ENCODE data around the gene KRTAP5-7.

The KRTAP5-7 gene

GRCh38 chr11:71495286-71496230, 31.5 kb upstream of the KRTAP5-7 start:
- no peak for DNase-seq (ENCODE audit: low read depth)

DNA sequence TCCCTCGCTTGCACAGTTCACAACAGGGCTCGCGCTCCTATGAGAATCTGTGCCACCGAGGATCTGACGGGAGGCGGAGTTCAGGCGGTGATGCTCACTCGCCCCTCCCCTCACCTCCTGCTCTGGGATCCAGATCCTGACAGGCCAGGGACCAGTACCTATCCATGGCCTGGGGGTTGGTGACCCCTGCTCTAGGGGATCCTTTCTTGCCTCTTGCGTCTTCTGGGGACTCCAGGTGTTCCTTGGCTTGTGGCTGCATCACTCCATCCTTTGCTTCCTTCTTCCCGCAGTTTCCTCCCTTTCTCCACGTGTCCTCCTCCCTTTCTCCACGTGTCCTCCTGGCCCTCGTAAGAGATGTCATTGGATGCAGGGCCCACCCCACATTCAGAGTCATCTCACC, 30.6 kb upstream of the KRTAP5-7 start:
- no peak for DNase-seq (ENCODE audit: low read depth)

DNA sequence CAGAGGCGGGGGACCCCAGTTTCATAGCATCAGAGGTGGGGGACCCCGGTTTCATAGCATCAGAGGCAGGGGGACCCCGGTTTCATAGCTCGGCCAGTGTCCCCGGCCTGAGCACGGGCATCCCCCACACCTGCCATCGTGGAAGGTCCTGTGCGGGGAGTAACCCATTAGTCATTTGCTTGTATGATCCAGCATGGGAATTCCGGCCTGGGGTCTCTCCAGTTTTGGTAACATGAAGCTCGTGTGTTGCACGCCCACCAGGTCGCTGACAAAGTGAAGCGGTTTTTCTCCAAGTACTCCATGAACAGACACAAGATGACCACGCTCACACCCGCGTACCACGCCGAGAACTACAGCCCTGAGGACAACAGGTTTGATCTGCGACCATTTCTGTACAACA, 29.0 kb upstream of the KRTAP5-7 start:
- DNase-seq (ENCODE audit: low read depth), result no peak

- DNase-seq (ENCODE audit: low read depth), result no peak
These were observed 27.9 kb upstream of the KRTAP5-7 start for GRCh38 chr11:71499125-71499524.

DNA sequence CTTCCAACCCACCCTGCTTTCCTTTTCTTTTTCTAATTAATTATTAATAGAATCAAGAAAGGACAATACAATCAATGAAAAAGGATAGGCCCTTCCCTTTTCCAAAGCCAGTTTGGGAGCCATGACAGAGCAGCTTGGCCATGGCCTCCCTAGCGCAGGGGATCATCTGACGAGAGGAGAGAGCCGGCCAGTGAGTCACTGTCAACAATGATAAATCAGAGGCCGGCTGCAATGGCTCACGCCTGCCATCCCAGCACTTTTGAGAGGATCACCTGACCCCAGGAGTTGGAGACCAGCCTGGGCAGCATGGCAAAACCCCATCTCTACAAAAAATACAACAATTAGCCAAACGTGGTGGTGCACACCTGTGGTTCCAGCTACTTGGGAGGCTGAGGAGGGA, 27.5 kb upstream of the KRTAP5-7 start:
- DNase-seq (ENCODE audit: low read depth), result no peak

- no peak for DNase-seq (ENCODE audit: low read depth)
These were observed 26.5 kb upstream of the KRTAP5-7 start for GRCh38 chr11:71500601-71501021.

GRCh38 chr11:71501071-71501985, 25.7 kb upstream of the KRTAP5-7 start:
- DNase-seq (ENCODE audit: low read depth), result no peak

DNA sequence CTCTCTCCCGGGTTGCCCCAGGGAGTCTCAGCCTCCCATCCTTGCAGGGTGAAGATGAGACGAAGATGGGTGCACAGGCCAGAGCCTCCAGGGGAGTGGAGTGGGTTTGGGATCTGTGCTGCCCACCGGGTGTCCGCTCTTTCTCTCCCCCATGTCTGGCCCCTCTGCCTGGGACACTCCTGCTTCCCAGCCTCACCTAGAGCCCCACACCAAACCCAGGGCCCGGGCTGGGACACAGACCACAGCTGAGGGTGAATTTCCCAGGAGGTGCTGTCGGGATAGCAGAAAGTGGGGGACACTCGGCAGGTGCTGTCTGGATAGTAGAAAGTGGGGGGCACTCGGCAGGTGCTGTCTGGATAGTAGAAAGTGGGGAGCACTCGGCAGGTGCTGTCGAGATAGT, 25.0 kb upstream of the KRTAP5-7 start:
- no peak for DNase-seq (ENCODE audit: low read depth)

GRCh38 chr11:71502871-71503435, 24.1 kb upstream of the KRTAP5-7 start:
- DNase-seq (ENCODE audit: low read depth), result no peak

- DNase-seq (ENCODE audit: low read depth), result no peak
These were observed 22.5 kb upstream of the KRTAP5-7 start for GRCh38 chr11:71504531-71504930.

DNA sequence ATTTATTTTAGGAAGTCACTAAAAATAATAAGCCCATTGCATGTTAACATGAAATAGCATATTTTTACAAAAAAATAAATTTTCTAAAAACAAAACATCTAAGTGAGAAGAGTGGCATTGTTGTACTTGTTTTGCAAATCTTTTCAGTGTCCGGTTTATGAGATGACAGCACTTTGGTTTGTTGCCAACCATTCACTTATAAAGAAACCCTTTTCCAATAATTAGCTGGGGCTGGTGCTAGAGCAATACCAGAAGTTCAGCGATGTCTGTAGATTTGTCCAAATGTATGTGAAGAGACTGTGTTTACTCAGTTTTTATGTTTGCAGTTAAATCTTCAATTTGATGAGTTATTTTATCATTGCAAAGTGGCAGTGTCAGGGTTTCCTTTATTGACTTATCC, 22.1 kb upstream of the KRTAP5-7 start:
- no peak for DNase-seq (ENCODE audit: low read depth)

GRCh38 chr11:71505781-71506180, 21.3 kb upstream of the KRTAP5-7 start:
- DNase-seq (ENCODE audit: low read depth), result no peak

- DNase-seq (ENCODE audit: low read depth), result no peak
These were observed 20.0 kb upstream of the KRTAP5-7 start for GRCh38 chr11:71507102-71507501.

GRCh38 chr11:71518506-71519471, 8.3 kb upstream of the KRTAP5-7 start:
- DNase-seq (ENCODE audit: low read depth), result no peak

- DNase-seq (ENCODE audit: low read depth), result no peak
These were observed 7.5 kb upstream of the KRTAP5-7 start for GRCh38 chr11:71519546-71519945.

GRCh38 chr11:71525188-71525937, 1.7 kb upstream of the KRTAP5-7 start:
- no peak for DNase-seq (ENCODE audit: low read depth)

- DNase-seq (ENCODE audit: low read depth), result no peak
These were observed 1.1 kb upstream of the KRTAP5-7 start for GRCh38 chr11:71525938-71526495.

DNA sequence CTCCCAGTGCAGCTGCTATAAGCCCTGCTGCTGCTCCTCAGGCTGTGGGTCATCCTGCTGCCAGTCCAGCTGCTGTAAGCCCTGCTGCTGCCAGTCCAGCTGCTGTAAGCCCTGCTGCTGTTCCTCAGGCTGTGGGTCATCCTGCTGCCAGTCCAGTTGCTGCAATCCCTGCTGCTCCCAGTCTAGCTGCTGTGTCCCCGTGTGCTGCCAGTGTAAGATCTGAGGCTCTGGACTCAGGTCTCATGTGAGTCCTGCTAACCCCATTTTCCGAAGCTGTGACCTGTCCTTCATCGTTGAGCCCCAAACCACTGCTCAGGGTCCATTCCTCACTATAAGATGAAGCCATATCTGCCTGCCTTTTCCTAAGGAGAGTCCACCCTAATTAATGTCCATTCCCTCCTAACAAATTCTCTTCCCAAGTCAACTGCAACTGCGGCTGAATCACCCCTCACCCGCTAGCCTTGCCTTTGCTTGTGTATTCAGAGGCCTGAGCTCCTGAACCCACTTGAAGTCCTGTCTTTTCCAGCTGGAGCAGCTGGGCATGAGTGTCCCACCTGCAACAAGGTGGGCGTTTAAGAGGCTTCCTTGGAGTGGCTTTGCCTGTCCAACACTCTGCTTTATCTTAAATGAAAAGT, 626 bp downstream of the KRTAP5-7 start:
- no peak for DNase-seq (ENCODE audit: low read depth)

GRCh38 chr11:71530602-71531001, 3.5 kb downstream of the KRTAP5-7 start:
- no peak for DNase-seq (ENCODE audit: low read depth)

All from CMK (cell line).